Measurements from ENCODE around the gene RPTOR.

DNA sequence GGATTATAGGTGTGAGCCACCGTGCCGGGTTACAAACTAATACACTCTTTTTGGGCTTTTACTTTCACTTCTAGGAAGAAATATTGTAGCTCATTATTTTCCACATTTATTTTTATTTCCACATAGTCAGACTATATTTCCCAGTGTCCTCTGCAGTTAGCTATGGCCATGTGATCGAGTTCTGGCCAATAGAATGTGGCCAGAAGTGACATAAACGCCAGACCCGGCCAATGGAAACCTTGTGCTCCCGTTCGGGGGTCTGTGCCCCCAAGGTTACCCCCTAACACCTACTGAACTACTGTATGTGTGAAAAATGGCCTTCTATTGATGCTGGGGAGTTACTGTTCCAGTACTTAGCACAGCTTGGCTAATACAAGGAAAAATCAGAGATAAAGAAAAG is 13.2 kb upstream of the RPTOR start:
- TF ChIP-seq, protein P1, sequence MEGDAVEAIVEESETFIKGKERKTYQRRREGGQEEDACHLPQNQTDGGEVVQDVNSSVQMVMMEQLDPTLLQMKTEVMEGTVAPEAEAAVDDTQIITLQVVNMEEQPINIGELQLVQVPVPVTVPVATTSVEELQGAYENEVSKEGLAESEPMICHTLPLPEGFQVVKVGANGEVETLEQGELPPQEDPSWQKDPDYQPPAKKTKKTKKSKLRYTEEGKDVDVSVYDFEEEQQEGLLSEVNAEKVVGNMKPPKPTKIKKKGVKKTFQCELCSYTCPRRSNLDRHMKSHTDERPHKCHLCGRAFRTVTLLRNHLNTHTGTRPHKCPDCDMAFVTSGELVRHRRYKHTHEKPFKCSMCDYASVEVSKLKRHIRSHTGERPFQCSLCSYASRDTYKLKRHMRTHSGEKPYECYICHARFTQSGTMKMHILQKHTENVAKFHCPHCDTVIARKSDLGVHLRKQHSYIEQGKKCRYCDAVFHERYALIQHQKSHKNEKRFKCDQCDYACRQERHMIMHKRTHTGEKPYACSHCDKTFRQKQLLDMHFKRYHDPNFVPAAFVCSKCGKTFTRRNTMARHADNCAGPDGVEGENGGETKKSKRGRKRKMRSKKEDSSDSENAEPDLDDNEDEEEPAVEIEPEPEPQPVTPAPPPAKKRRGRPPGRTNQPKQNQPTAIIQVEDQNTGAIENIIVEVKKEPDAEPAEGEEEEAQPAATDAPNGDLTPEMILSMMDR (tag by site-specific recombination; IDR thresholded peaks at IDR 0.05): no peak
- TF ChIP-seq, protein P2, sequence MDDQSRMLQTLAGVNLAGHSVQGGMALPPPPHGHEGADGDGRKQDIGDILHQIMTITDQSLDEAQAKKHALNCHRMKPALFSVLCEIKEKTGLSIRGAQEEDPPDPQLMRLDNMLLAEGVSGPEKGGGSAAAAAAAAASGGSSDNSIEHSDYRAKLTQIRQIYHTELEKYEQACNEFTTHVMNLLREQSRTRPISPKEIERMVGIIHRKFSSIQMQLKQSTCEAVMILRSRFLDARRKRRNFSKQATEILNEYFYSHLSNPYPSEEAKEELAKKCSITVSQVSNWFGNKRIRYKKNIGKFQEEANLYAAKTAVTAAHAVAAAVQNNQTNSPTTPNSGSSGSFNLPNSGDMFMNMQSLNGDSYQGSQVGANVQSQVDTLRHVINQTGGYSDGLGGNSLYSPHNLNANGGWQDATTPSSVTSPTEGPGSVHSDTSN (CRISPR knock-in tag; IDR thresholded peaks at IDR 0.05): no peak
- TF ChIP-seq ZNF426 (tag by site-specific recombination; IDR thresholded peaks at IDR 0.05) (no peak), ZNF830 (tag by site-specific recombination; IDR thresholded peaks at IDR 0.05; ENCODE audit: low read depth) (no peak), ZNF19 (tag by site-specific recombination; IDR thresholded peaks at IDR 0.05; ENCODE audit: low read depth) (no peak)
- TF ChIP-seq, protein P3, sequence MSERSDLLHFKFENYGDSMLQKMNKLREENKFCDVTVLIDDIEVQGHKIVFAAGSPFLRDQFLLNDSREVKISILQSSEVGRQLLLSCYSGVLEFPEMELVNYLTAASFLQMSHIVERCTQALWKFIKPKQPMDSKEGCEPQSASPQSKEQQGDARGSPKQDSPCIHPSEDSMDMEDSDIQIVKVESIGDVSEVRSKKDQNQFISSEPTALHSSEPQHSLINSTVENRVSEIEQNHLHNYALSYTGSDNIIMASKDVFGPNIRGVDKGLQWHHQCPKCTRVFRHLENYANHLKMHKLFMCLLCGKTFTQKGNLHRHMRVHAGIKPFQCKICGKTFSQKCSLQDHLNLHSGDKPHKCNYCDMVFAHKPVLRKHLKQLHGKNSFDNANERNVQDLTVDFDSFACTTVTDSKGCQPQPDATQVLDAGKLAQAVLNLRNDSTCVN (tag by site-specific recombination; optimal IDR thresholded peaks at IDR 0.05): no peak
